HUES6 (cell line): ENCODE results near the gene AZI2.

Experiments
- H3K27ac ChIP-seq: 2 replicates; pipeline ENCODE4 v1.7.0; 2013; ENCODE audit warnings: low read depth, mild to moderate bottlenecking, low read length, inconsistent platforms
- H3K27me3 ChIP-seq: 2 replicates; pipeline ENCODE4 v1.6.1; 2013; ENCODE audit warnings: low read length; ENCODE audit not compliant: control insufficient read depth, insufficient read depth
- H3K36me3 ChIP-seq: 2 replicates; pipeline ENCODE4 v1.6.1; 2013; ENCODE audit warnings: low read length; ENCODE audit not compliant: control insufficient read depth, insufficient read depth
- H3K4me1 ChIP-seq: 2 replicates; pipeline ENCODE4 v1.6.1; 2013; ENCODE audit warnings: low read length; ENCODE audit not compliant: control insufficient read depth, insufficient read depth
- H3K4me3 ChIP-seq: 2 replicates; pipeline ENCODE4 v1.5.1; 2013; ENCODE audit warnings: low read depth, low read length
- H3K9ac ChIP-seq: one replicate; pipeline ENCODE4 v1.6.1; 2013; ENCODE audit warnings: mild to moderate bottlenecking, low read length
- H3K9me3 ChIP-seq: 2 replicates; pipeline ENCODE4 v1.6.1; 2013; ENCODE audit warnings: low read depth, low read length; ENCODE audit not compliant: control insufficient read depth, insufficient read depth

Gene AZI2

DNA sequence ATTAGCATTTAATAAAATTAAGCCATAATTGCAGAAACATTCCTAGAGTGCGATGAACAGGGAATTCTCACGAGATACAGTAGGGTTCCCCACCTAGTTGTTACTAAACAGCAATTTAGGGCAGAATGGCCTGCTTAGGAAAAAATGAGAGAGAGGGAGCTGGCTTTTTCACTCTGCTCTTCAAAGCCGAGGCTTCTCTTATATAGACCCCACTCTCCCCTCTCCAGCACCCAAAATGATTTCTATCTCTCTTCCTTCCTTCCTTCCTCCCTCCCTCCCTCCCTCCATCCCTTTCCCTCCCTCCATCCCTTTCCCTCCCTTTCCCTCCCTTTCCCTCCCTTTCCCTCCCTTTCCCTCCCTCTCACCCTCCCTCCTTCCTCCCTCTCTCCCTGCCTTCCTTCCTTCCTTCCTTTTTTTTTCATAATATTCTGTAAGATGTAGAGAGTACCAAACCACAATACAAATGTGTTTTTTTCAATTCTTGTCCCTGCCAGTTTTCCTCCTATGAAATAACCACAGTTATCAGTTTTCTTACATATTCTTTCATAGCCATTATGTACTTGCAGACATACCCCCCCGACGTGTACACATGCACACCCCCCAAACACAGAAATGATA, 48.2 kb downstream of the AZI2 start:
- no peak overlapping the region for H3K27ac ChIP-seq

DNA sequence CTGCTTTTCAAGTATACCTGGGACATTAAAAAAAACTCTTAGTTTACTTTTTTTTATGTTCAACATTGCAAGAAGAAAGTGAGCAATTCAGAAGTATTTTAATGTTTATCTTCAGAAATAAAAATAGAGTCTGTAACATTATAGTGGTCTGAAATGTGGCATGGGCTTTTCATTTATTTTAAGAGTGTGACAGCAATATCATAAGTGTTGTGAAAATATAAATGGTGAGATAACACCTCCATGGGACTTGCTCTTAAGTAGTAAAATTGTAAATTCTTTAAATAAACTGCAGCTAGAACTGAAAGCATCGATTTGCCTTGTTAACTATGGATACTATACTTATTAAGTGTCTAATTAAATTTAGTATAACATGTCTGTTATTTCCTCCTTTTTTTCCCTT, 48.9 kb downstream of the AZI2 start:
- no peak overlapping the region for H3K4me3 ChIP-seq
- no peak overlapping the region for H3K27ac ChIP-seq
- H3K36me3 ChIP-seq = no peaks in the 10 kb centered on the region

More for the DNA sequence above, 48.2 kb downstream of the AZI2 start:
- Histone ChIP-seq H3K9ac (no peak overlapping the region), H3K36me3 (no peaks in the 10 kb centered on the region), H3K4me3 (no peak overlapping the region), H3K9me3 (no peaks in the 10 kb centered on the region), H3K4me1 (no peaks in the 10 kb centered on the region), H3K27me3 (no peaks in the 10 kb centered on the region)

GRCh38 chr3:28295898-28296490, 52.6 kb downstream of the AZI2 start:
- H3K4me1 ChIP-seq = peaks cover 4% of the 10 kb centered on the region; the same call in 1 of the 2 replicates

More for the DNA sequence above, 48.9 kb downstream of the AZI2 start:
- Histone ChIP-seq H3K9me3 (no peaks in the 10 kb centered on the region), H3K27me3 (no peaks in the 10 kb centered on the region), H3K4me1 (no peaks in the 10 kb centered on the region), H3K9ac (no peak overlapping the region)

GRCh38 chr3:28294667-28295413, 53.8 kb downstream of the AZI2 start:
- Histone ChIP-seq H3K36me3 (peaks cover 5% of the 10 kb centered on the region), H3K27ac (no peak overlapping the region), H3K27me3 (no peaks in the 10 kb centered on the region), H3K4me1 (peaks cover 4% of the 10 kb centered on the region; the same call in 1 of the 2 replicates), H3K4me3 (no peak overlapping the region), H3K9ac (no peak overlapping the region), H3K9me3 (peaks cover 4% of the 10 kb centered on the region; the same call in 1 of the 2 replicates)

More at GRCh38 chr3:28295898-28296490, 52.6 kb downstream of the AZI2 start:
- H3K9ac ChIP-seq = no peak overlapping the region
- H3K27me3 ChIP-seq = no peaks in the 10 kb centered on the region
- no peak overlapping the region for H3K4me3 ChIP-seq
- peaks cover 1% of the 10 kb centered on the region for H3K36me3 ChIP-seq
- no peak overlapping the region for H3K27ac ChIP-seq
- H3K9me3 ChIP-seq = peaks cover under 1% of the 10 kb centered on the region; the same call in 1 of the 2 replicates

- H3K27me3 ChIP-seq = no peaks in the 10 kb centered on the region
- H3K36me3 ChIP-seq = peaks cover 5% of the 10 kb centered on the region
- peaks cover 4% of the 10 kb centered on the region; the same call in 1 of the 2 replicates for H3K9me3 ChIP-seq
- H3K27ac ChIP-seq = no peak overlapping the region
- no peak overlapping the region for H3K9ac ChIP-seq
- H3K4me1 ChIP-seq = peaks cover 4% of the 10 kb centered on the region; the same call in 1 of the 2 replicates
- no peak overlapping the region for H3K4me3 ChIP-seq
Observed at GRCh38 chr3:28292622-28293021, 56.0 kb downstream of the AZI2 start.

GRCh38 chr3:28291577-28291976, 57.0 kb downstream of the AZI2 start:
- Histone ChIP-seq H3K27me3 (no peaks in the 10 kb centered on the region), H3K9me3 (peaks cover 4% of the 10 kb centered on the region; the same call in 1 of the 2 replicates), H3K36me3 (peaks cover 5% of the 10 kb centered on the region), H3K27ac (no peak overlapping the region), H3K9ac (no peak overlapping the region), H3K4me3 (no peak overlapping the region), H3K4me1 (peaks cover 4% of the 10 kb centered on the region; the same call in 1 of the 2 replicates)

GRCh38 chr3:28290863-28291300, 57.7 kb downstream of the AZI2 start:
- peaks cover 5% of the 10 kb centered on the region for H3K36me3 ChIP-seq
- H3K9me3 ChIP-seq = peaks cover 4% of the 10 kb centered on the region; the same call in 1 of the 2 replicates

GRCh38 chr3:28287046-28287445, 61.6 kb downstream of the AZI2 start:
- Histone ChIP-seq H3K4me1 (peaks cover 4% of the 10 kb centered on the region; the same call in 1 of the 2 replicates), H3K4me3 (no peak overlapping the region), H3K9me3 (peaks cover 4% of the 10 kb centered on the region; the same call in 1 of the 2 replicates), H3K27me3 (no peaks in the 10 kb centered on the region), H3K27ac (no peak overlapping the region), H3K9ac (no peak overlapping the region), H3K36me3 (peaks cover 5% of the 10 kb centered on the region)

More at GRCh38 chr3:28290863-28291300, 57.7 kb downstream of the AZI2 start:
- no peaks in the 10 kb centered on the region for H3K27me3 ChIP-seq
- no peak overlapping the region for H3K9ac ChIP-seq
- no peak overlapping the region for H3K27ac ChIP-seq
- H3K4me3 ChIP-seq = no peak overlapping the region
- H3K4me1 ChIP-seq = peaks cover 4% of the 10 kb centered on the region; the same call in 1 of the 2 replicates

DNA sequence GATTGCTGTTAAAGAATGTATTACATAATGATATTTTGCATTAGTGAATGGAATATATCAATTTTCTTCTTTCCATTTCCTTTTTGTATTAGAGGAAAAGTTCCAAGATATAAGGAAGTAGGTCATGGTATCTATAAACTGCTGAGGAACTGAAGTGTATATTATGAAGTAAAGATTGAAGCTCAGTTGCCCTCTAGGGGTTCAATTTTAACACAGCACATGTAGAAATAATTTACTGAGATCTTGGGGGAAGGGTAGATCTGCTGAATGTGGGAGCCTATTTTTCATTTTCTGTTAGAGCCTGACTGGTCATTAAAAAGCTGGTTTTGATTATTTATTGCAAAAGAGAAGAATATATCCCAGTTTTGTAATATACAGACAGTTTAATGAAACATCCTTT, 62.0 kb downstream of the AZI2 start:
- H3K27me3 ChIP-seq = no peaks in the 10 kb centered on the region
- peaks cover 3% of the 10 kb centered on the region; the same call in 1 of the 2 replicates for H3K4me1 ChIP-seq
- peaks cover 4% of the 10 kb centered on the region; the same call in 1 of the 2 replicates for H3K9me3 ChIP-seq
- no peak overlapping the region for H3K4me3 ChIP-seq
- H3K9ac ChIP-seq = no peak overlapping the region
- H3K36me3 ChIP-seq = peaks cover 5% of the 10 kb centered on the region
- H3K27ac ChIP-seq = no peak overlapping the region

DNA sequence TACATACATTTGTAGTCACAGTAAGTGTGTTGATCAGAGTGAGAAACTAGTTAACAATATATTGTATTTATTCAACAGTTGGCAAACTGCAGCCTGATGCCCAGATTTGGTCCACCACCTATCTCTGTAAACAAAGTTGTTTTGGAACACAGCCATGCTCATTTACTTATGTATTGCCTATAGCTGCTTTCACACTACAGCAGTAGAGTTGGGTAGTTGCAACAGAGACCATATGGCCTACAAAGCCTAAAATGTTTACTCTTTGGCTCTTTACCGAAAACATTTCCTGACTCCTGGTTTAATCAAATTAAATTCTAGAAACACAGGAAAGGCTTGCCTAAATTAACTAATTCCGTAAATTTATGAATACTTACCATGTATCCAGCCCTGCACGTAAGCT, 67.8 kb downstream of the AZI2 start:
- Histone ChIP-seq H3K4me1 (no peaks in the 10 kb centered on the region), H3K27me3 (no peaks in the 10 kb centered on the region), H3K4me3 (no peak overlapping the region), H3K27ac (no peak overlapping the region), H3K9me3 (no peaks in the 10 kb centered on the region), H3K36me3 (peaks cover under 1% of the 10 kb centered on the region; the same call in 1 of the 2 replicates), H3K9ac (no peak overlapping the region)
